ENCODE measurements around the gene HOXA5.

GRCh38 chr7:27175626-27176523 lies 32.4 kb upstream of the HOXA5 start:
- peak in 1 of 5 experiments; percentile 10 for TF ChIP-seq CTCF (IDR thresholded peaks at IDR 0.05)
- no peak for TF ChIP-seq POLR2A (IDR thresholded peaks at IDR 0.05)
